Stimulated activated naive CD8-positive, alpha-beta T cell treated with anti-CD3 and anti-CD28 coated beads, Interleukin-15, Interleukin-2, amounts not matched to agents 100 U/mL and 50 U/mL, for 24 hours (primary cell): ENCODE results near the gene C10orf90.
A peak's percentile ranks its signal among the peaks of the same experiment; 100 is the strongest.

Experiments
- ATAC-seq: fragments of 150-1000 bp; cut with Tn5 transposase; one replicate; pipeline ENCODE4 v1.10.0; 2021
- DNase-seq: peaks from one replicate; pipeline ENCODE4 v3.0.0; 2021

C10orf90 gene

GRCh38 chr10:126673565-126673964 is 3.1 kb upstream of the C10orf90 start:
- no peak for DNase-seq
- no peak for ATAC-seq

DNA sequence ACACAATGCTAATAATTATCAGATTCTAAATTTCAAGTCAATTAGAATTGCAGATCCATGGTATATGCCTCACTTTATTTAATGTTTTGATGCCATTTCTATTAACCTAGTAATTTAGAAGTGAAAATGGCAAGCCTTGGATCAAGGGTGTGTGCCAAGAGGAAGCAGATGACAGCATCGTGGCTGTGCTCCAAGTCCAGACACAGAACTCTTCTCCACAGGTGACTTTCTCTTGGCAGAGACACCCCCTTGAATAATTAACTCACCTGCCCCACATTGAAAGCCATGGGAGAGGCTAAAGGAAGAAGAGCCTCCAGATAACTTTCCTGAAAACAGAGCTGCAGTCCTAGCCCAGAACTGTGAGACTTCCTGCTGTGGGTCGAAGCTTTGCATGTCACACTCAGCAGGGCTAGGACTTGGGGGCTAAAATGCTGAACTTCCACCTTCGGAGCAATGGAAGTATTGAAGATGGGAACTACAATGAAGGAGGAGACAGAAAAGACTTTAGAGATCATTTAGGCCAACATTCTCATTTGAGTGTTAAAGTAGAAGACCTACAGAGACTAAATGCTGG is 996 bp upstream of the C10orf90 start:
- DNase-seq (no peak), ATAC-seq (no peak)

GRCh38 chr10:126670895-126671261 is 385 bp upstream of the C10orf90 start:
- ATAC-seq: no peak

GRCh38 chr10:126669168-126669567 is 1.3 kb downstream of the C10orf90 start:
- ATAC-seq: no peak
- DNase-seq: no peak

More at GRCh38 chr10:126670895-126671261, 385 bp upstream of the C10orf90 start:
- no peak for DNase-seq

- ATAC-seq: no peak
- DNase-seq: no peak
Measured at GRCh38 chr10:126668505-126668904, 2.0 kb downstream of the C10orf90 start.

GRCh38 chr10:126667568-126667967 is 2.9 kb downstream of the C10orf90 start:
- ATAC-seq (no peak), DNase-seq (no peak)

DNA sequence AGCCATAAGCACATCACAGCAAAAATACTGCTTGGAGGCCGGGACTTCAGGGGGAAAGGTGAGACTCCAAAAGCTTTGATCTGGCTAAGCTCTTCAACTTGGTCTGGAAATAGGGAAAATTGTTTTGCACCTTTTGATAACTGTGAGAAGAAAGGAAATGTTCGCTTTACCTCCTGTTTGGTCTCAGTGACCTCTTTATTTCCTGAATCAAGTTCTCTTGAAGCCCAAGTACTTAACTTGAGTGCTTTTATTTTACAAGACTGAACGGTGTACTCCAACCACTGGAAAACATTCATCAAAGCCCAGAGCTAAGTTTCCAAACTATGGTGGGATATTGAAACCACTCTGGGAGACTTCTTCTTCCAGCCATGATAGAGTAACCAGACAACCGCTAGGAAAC is 5.3 kb downstream of the C10orf90 start:
- no peak for DNase-seq

DNA sequence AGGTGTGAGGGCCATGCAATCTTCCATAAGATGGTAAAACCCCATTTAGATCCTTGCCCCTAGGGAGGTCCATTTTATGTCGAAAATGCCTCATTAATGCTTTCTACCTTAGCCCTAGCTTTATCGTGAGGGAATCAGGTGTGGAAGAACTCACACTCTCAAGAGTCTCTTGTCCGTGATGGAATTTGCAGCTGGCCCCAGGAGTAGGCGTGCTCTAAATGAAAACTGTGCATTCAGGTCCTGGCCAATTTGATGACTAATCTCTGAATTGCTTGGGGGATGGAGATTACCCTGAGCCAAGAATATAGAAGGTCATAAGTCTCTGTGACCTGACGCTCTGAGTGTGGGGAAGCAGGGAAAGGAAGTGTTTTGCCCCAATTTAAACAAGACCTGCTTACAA is 6.6 kb downstream of the C10orf90 start:
- ATAC-seq (peak; percentile 30), DNase-seq (no peak)

More for the DNA sequence above, 5.3 kb downstream of the C10orf90 start:
- ATAC-seq: no peak

GRCh38 chr10:126663328-126663727 is 7.2 kb downstream of the C10orf90 start:
- ATAC-seq (peak; percentile 80), DNase-seq (peak; percentile 19)

DNA sequence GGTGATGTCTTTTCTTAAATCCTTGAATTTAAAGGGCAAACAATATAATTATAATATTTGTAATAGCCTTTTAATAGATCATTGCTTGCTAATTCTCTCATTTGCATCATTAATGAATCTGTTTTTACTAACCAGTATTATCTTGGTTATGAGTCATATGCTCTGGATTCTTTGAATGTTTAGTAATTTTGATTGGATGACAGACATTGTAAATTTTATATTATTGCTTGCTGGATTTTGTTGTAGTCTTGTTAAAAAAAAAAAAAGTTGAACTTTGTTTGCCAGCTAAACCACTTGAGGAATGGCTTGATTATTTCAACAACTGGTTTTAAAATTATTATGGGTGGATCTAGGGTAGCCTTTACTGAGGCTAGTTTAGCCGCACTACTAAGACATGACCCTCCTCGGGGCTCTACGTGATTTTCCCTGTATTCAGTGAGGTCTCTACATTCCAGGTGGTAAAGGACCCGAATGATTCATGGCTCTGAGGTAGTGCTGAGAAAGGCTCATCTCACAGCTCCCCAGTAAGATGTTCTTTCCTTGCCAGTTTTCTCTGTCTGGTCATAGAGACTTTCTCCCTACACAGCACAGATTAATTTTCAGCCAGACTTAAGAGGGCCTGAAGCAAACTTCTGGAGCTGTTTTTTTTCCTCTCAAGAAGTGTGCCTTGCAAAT is 8.5 kb downstream of the C10orf90 start:
- DNase-seq: no peak
- no peak for ATAC-seq

- no peak for DNase-seq
Measured at GRCh38 chr10:126661356-126661755, 9.1 kb downstream of the C10orf90 start.

DNA sequence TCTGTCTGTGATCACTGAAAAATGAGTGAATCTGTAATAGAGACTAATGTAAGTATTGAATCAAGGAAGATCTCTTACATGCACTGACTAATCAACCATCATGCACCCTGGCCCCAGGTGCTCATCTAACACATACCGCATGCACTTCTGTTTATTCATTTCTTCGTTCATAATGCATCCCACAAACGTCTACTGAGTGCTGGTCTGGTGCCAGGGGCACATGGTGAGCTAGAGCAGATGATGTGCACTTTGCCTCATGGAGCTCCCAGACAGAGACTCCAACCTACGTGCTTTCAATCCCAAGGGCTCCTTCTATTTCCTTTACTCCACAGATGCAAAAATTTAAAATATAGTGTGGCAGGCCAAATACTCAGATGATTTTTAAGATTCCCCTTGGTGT is 10.7 kb downstream of the C10orf90 start:
- DNase-seq (no peak), ATAC-seq (no peak)

More at GRCh38 chr10:126661356-126661755, 9.1 kb downstream of the C10orf90 start:
- ATAC-seq: no peak

- ATAC-seq (no peak), DNase-seq (no peak)
Measured at GRCh38 chr10:126658928-126659327, 11.6 kb downstream of the C10orf90 start.

DNA sequence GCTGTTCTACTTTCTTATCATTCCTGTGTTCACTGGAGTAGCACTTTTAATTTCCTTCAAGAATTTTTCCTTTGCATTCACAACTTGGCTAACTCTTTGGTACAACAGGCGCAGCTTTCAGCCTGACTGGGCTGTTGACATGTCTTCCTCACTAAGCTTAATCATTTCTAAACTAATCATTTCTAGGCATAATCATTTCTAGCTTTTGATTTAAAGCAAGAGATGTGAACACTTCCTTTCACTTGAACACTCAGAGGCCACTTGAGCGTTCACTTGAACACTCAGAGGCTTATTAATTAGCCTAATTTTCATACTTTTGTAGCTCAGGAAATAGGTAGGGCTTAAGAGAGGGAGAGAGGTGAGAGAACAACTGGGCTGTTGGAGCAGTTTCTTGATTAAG is 15.9 kb downstream of the C10orf90 start:
- DNase-seq (no peak), ATAC-seq (no peak)

GRCh38 chr10:126651467-126651866 is 19.0 kb downstream of the C10orf90 start:
- ATAC-seq: no peak
- no peak for DNase-seq

DNA sequence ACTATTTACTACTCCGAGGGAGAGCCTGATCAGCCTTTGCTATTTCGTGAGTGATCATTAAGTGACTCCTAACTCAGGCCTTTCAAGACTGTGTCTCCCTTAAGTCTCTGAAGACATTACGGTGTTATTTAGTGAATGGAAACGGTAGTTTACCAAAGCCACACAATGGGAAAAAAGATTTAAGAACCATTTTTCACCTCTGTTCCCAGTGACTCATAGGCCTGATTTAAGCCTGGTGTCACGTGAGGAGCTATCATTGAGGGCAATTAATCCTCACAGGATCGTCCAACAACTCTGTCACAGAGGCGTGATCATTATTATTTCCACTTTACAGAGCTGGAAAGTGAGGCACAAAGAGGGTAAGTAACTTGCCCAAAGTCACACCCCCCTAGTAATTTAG is 20.3 kb downstream of the C10orf90 start:
- ATAC-seq (no peak), DNase-seq (no peak)

- no peak for ATAC-seq
- DNase-seq: no peak
Measured at GRCh38 chr10:126647116-126647515, 23.4 kb downstream of the C10orf90 start.

DNA sequence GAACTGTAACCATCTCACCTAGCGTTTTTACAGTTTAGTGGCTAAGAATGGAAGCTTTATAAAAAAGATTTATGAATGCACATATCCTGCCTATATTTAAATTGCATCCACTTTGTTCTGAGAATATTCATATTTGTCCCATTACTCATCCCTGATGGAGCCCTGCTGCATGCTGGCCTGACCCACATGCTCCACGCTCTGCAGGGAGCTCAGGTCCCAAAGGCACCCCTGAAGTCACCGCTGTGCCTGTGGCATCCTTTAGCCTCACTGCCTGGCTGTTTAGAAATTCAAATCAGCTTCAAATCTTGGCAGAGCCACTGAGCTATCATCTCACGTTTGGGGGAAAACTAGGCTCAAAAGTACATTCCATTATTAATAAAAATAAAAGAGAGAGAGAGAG is 24.4 kb downstream of the C10orf90 start:
- no peak for DNase-seq
- no peak for ATAC-seq

GRCh38 chr10:126640401-126640800 is 30.1 kb downstream of the C10orf90 start:
- ATAC-seq: no peak
- DNase-seq: no peak

DNA sequence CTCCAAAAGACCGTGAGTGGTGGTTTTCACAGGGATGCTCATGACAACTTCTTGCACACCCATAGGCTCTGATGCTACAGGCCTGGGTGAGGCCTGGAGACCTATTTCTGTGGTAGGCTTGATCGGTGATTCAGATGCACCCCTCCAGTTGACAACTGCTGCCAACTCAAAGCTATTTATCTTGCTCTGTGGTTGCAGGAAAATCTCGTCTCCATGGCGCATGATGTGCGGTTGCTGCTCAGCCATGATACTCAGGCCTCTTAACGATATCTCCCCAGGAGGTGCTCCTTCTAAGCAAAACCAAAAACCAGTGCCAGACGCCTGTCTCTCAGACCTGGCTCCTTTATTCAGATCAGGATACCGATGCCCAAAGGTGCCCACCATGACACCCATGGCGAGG is 31.4 kb downstream of the C10orf90 start:
- no peak for DNase-seq
- no peak for ATAC-seq

DNA sequence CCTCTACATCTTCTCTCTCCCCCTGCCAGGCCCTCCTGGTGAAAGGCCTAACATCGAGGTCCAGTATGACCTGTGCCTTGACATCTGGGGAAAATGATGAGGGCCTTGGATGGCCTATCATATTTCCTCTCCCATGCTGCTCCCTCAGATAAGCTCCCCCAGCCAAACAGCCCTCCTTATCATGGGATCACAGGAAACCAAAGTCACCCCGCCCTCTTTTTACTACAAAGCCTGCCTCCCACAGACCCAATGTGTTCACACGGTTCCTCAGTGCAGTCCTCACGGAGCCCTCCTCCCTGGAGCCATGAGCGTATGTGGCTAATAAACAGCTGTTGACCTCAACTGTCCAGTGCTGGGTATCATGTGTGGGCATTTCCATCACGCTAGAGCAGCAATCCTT is 32.0 kb downstream of the C10orf90 start:
- no peak for ATAC-seq
- no peak for DNase-seq

DNA sequence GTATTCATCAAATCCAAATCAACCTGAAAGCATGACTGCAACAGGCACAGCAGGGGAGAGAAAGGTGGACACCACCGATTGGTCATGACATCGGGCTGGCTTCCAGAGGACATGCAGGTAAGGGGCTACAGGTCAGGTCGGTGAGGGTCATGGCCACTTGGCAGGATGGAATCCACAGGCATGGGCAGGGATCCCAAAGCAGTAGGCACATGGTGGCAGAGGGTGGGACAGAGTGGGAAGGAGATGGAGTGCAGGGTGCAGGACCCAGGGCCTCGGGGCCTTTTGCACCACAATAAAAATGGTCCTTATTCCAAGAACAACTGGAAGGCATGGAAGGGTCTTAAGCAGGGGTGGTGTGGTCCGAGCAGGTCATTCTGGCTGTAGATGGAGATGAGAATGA is 33.0 kb downstream of the C10orf90 start:
- no peak for ATAC-seq
- DNase-seq: no peak

GRCh38 chr10:126634911-126635310 is 35.6 kb downstream of the C10orf90 start:
- DNase-seq (no peak), ATAC-seq (no peak)

- no peak for ATAC-seq
- no peak for DNase-seq
Measured at GRCh38 chr10:126634347-126634746, 36.1 kb downstream of the C10orf90 start.
